HUDEP-2 (cell line): Measurements from ENCODE around the gene STRC.
"Not testable (repeated sequence)": the region's sequence is repeated elsewhere in the genome, so short reads cannot be mapped to it uniquely, and the experiment has no call there.

Experiments used
- DNase-seq, 76 experiments: peaks; one replicate each; lab custom pipeline; 2025; ENCODE audit not compliant: unreplicated experiment in 76 of 76; lab: John Stamatoyannopoulos, UW

Gene STRC

DNA sequence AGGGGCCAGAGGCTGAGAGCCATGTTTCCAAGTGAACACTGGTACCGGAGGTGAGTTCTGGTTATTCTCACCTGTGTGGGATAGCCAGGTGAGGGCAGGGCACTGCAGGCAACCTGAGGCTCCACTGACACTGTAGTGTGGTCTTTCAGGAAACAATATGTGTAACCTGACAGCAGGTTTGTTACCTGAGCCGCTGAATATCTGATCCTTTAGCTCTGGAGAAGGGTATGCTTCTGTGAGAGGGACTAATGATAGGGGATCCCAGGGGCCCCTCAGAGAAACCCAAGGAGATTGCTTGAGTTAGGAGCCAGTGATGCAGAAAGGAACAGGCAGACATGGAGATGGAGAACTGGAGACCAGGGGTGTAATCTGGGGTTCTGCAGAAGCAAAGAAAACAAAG lies at the start of gene STRC:
Gene STRC, minus strand, starts transcription at position 101 of the 400 bp plus-strand sequence. Its CDS starts 78 bp downstream, at position 23.
- not testable (repeated sequence) for DNase-seq

DNA sequence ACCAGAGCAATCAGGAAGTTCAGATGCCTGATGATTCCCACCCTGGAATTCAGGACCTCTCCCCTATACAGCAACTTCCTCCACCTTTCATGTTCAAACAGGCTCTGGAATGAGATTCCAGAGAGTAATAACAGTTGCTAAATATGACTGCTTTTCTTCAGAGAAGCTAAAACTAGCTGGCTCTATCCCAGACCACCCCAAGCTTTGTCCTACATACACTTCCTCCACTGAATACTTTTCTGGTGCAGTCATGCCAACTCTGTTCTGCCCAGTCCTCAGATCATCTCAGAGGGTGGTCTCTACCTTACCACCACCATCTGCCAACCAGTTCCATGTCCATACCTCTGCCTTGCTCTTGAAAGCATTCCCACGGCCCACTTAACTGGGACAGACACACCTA lies 47.6 kb upstream of the STRC start:
- DNase-seq, result not testable (repeated sequence)

DNA sequence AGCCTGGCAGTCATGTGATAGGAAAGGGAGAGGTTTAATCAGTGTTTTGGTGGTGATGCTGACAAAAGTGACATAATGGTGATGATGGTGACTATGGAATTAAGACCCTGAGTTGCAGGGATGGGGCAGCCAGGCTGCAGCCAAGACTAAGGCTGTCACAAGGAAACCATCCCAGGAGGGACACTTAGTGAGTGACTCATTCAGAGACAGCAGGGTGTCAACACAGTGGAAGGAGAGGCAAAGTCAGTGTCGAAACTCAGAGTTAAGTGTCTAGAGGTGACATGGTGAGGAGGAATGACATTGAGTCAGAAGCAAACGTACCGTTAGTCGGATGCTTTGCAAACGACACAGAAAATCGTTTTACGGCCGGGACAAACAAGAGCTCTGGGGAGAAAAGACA lies 44.7 kb upstream of the STRC start:
- DNase-seq, result not testable (repeated sequence)

DNA sequence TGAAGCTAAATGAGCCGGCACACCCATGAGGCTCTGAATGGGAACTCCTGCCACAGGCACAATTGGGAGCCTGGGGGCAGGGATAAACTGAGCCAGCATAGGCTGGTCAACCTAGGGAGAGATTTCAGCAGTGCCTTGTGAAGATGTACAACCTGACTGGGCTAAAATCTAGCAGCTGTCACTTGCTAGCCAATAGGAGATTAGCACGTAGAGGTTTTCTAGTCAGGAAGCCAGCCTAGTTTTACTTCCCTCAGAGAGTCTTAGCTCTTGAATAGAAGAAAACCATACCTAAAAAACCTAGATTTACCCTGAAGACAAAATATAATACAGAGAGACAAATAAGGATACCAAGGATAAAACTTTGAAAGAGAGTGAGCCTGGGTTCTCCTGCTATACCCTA lies 43.7 kb upstream of the STRC start:
- not testable (repeated sequence) for DNase-seq

DNA sequence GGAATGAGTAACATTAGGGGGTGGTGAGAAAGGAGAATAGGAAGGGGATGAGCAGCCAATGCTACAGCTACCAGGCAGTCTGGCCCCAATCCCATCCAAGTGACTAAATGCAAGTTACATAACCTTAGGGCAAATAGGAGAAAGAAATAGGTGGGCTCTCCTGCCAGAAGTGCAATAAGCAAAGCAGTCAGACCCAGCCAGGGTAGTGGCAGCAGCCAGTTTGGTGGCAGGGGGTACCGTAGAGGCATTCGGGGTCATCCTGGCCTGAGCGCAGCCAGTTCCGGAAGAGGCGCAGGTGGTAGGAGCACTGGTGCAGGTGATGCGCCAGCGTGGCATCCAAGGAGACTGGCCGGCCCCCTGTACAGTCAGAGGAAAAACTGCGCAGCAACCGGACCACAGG lies 41.1 kb upstream of the STRC start:
- not testable (repeated sequence) for DNase-seq

DNA sequence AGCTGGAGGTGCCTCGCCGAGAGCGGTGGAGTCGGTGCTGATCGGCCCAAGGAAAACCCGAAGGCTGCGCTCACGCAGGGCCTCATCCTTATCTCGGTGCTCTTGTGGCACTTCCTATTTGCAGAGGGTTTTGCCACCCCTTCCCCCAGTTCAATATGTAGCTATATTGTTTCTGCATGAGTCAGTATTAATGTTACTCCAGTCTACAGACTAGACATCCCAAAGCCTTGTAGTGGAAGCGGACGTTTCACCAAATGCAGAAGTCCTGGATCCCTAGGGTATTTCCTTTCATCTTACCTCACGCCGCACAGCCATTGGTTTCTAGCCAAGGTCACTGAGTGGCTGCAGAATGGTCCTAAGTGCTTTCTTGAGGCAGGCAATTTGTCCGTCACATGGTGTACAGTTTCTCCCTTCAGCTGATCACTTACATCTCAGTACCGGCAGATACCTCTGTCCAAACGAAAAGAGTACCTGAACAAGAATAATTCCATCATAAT lies 30.9 kb upstream of the STRC start:
- DNase-seq, result not testable (repeated sequence)

DNA sequence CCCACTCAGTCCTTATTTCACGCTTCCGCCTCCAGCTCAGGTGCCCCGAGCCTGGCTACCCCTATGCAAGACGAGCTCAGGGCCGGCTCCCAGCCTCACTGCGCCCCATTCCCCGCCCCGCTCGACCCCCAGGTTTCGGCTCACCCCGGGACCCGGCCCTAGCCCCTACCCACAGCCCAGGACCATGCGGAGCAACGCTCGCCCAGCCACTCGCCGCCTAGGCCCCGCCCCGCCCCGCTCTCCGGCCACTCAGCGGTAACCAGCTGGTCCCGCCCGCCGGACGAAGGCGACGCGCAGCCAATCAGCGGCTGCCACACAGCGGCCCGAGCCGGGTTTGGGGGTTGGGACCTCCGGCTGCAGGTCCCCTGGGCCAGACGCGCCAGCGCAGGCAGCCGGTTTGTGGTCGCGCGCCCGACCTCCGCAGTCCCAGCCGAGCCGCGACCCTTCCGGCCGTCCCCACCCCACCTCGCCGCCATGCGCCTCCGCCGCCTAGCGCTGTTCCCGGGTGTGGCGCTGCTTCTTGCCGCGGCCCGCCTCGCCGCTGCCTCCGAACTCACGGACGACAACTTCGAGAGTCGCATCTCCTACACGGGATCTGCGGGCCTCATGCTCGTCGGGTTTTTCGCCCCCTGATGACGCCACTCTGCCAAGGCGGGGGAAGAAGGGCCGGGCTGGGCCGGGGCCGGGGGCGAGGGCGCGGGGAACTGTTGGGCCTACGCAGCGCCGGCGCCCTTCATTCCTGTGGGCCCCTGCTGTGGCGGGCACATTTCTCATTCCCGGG lies 30.2 kb upstream of the STRC start, which contains the start of gene CATSPER2:
Gene CATSPER2, minus strand, starts transcription at position 196 of the 781 bp plus-strand sequence. CDS start 783 bp downstream, outside the sequence.
- no peak for DNase-seq

DNA sequence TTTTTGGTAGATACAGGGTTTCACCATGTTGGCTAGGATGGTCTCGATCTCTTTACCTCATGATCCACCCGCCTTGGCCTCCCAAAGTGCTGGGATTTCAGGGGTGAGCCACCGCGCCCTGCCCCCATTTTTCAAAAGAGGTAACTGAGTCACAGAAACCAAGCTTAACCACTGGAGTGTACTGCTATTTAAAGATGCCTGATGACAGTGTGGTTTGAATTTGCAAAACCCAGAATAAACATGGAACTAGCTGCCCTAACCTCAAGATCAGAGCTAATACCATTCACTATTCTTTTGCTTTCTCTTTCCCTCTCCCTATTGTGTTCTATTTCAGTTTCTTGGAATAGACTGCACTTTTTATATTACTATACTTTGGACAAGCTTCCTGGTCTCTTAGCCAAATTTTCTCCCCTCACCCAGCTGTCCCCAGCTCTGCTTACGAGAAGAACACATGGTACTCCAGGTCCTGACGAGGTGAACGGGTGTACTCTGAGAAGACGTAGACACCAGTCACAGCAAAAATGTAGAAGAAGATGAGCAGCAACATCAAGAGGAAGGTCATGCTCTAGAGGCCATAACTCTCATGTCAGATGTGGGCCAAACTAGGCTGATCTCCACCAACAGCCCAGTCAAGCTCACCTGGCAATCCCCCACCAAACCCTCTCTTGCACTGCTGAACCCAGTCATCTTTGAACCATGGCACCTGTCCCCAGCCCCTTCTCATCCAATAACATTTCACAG lies 20.0 kb upstream of the STRC start:
- DNase-seq, result not testable (repeated sequence)

DNA sequence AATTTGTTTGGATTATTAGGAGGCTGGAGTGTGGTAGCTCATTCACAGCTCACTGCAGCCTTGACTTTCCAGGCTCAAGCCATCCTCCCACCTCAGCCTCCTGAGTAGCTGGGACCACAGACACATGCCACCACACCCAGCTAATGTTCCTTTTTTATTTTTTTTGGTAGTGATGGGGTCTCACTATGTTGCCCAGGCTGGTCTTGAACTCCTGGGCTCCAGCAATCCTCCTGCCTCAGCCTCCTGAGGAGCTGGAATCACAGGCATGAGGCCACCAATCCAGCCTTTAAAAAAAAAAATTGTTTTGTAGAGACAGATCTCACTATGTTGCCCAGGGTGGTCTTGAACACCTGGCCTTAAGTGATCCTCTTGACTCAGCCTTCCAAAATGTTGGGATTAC lies 8.3 kb upstream of the STRC start:
- DNase-seq, result not testable (repeated sequence)

DNA sequence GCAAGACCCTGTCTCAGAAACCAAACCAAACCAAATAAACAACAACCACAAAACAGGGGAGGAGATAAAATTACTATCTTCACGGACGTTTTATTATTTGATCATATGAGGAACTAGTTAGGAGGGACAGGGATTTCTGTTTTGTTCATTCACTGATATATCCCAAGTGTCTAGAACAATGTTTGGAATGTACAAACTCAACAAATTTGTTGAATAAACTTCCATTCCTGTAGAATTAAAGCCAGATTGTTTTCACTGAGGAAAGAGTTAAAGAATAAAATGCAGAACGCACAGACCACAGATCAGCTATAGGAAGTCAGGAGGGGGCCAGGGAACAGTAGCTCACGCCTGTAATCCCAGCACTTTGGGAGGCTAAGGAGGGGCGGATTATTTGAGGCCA lies 6.5 kb upstream of the STRC start:
- no peak for DNase-seq

DNA sequence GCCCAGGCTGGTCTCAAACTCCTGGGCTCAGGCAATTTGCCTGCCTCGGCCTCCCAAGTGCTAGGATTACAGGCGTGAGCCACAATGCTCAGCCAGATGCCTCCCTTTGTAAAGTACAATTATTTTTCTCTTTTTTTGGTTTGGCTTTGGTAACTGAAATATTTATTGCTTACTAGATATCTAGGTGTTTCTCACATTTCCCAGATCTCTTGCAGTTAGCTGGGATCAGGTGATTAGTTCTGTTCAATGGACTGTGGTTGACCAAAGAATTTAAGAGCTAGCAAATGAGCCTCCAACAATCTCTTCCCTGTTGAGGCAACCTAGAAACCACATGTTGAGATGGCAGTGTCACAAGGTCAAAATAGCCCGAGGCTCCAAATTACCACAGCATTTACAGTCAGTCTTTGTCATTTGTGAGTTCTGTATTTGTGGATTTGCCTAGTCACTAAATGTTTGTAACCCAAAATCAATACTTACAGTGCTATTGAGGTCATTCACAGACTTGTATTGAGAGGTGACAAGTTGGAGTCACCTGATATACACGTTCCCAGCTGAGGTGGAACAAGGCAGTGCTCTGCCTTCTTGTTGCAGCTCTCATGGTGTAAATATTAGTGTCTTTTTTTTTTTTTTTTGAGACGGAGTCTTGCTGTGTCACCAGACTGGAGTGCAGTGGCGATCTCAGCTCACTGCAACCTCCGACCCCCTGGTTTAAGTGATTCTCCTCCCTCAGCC lies 3.6 kb upstream of the STRC start:
- not testable (repeated sequence) for DNase-seq

DNA sequence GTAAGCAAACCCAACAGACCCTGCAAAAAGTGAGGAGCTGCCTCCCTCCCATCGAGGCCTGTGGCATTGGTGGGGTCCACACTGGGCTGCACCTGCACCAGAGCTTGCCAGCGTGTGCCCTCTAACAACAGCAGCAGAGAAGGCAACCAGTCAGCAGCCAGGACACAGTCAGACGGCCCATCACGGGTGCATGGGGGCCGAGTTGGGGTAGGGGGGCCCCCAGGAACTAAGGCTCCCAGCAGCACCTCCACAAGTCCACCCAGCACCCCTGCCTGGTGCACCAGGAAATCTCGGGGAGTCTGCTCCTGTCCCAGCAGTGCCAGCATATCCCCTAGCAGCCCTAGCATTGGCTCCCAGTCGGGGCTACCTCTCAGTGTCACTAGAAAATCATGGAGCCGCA lies 850 bp downstream of the STRC start:
- not testable (repeated sequence) for DNase-seq

DNA sequence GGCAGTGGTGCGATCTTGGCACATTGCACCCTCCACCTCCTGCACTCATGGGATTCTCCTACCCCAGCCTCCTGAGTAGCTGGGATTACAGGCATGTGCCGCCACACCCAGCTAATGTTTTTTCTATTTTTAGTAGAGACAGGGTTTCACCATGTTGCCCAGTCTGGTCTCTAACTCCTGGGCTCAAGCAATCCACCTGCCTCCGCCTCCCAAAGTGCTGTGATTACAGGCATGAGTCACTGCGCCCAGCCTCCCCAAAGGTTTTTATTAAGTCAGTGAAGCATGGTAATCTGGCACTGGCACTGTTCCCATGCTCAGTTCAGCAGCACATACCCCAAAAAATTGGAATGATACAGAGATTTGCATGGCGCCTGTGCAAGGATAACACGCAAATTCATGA lies 16.4 kb downstream of the STRC start:
- DNase-seq, result not testable (repeated sequence)

DNA sequence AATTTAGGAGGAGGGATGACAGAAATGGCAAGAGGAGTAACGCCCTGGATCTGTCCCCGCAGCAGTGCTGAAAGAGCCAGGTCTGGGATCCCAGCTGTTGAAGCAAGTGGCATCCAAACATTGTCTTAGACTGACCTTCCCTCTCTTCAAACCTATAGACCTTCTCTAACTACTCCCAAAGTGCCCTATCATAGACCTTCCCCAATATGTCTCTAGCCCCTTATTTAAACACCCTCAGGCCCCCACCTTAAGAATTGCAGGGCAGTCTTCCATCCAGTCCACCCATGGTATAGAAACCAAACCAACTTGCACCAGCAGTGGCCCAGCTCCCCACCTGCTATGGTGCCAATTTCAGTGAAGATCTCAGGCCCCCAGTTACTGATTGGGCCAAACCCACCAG lies 18.4 kb downstream of the STRC start:
- not testable (repeated sequence) for DNase-seq

DNA sequence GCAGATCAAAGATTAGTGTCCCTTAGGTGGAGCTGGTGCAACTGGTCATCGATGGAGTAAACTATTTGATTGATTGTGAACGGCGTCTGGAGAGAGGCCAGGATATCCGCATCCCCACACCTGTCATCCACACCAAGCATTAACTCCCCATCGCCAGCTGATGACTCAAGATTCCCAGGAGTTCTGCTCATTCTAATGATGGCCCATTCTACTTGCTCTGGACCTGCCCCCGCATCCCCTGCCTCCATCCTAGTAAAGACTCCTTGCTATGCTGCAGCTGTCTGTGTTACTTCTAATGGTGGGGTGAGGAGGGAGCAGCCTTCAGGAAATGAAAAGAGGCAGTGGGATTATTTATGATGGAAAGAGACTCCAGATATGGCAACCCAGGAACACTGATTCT lies 19.5 kb downstream of the STRC start:
- not testable (repeated sequence) for DNase-seq

DNA sequence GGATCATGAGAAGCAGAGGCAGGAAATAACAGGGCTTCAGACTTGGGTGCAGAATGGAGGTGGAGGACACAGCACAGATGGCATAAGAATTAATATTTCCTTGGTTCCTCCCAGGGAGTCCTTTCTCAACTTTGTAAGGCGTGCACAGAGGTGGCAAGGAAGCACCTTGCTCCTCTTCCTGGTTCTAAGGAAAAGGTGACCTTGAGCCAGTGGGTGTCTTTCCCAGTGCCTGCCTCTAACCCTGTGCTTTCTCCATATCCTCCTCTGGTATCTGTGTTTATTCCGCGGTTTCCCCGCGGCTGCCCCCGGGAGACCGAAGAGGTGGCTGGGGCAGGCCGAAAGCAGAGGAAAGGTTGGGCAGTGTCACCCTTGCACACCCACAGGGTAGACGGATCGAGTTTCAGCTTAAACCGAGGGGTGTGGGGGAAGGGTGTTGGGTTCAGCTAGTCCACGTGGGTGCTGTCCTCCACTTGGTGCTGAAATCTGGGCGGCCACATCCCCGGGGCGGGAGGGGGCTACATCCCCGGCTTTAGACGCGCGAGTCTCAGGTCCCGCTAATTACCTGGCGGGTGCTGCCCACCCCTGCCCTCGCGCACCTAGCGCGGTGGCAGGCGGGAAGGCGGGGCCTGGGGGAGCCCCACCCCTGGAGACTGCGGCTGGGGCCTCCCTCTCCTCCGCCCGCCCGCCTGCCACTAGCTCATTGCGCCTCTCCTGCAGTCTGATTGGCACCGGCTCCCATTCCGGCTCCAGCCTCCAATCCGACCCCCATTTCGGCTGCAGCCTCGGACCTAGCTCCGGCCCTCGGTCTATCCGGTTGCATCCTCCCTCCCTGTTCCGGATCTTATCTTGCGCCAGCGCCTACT lies 25.0 kb downstream of the STRC start, which contains the start of gene CKMT1B:
Gene CKMT1B, plus strand, starts transcription at position 700 of the 863 bp plus-strand sequence. CDS start 192 bp downstream, outside the sequence.
- DNase-seq, result not testable (repeated sequence)

DNA sequence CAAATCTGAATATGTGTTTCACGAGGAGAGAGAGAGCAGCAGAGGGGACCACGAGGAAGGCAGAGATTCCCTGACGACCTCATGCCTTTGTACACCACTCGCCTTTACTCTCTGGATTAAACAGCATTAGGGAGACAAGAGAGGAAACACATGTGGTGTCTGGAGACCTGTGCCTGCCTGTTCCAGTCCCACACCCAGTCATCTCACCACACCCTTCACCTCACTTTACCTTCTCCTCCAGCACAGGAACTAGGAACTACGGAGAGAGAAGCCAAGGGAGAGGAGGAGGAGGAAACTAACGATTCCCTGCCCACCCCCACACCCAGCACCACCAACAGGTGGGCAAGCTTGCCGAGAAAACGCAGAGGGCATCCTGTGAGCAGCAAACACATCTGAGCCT lies 25.8 kb downstream of the STRC start:
- not testable (repeated sequence) for DNase-seq

DNA sequence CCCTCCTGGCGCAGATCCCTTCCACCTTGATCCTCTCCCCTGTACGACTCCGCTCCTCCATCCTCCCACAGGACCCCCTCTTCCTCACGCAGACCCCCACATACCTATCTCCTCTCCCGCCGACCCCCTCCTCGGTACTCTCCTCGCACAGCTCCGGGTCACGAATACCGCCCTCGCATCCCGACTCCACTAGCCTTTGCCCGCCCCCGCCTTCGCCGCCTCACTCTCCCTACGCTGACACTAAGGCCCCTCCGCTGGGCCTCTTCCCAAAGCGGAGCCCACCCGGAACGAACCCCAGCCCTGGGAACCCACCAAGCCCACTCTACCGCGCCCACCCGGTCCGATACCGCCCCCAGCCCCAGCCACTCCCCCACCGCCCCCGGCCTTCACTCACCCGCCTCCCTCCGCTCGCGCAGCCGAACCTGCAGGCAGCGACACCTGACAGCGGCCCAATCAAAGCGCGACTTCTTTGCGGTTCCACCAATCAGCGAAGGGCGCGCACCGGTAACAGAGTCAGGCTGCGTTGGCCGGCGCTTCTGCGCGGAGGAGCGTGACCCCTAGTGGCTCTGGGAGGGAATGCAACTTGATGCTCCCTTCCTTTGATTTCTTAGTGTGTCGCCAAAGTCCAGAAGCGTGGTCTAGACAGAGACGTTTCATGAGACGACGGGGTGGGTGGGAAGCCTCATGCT lies 28.7 kb downstream of the STRC start, which contains the start of gene PPIP5K1:
Gene PPIP5K1, minus strand, starts transcription at position 431 of the 689 bp plus-strand sequence. CDS start 5,704 bp downstream, outside the sequence.
- not testable (repeated sequence) for DNase-seq

DNA sequence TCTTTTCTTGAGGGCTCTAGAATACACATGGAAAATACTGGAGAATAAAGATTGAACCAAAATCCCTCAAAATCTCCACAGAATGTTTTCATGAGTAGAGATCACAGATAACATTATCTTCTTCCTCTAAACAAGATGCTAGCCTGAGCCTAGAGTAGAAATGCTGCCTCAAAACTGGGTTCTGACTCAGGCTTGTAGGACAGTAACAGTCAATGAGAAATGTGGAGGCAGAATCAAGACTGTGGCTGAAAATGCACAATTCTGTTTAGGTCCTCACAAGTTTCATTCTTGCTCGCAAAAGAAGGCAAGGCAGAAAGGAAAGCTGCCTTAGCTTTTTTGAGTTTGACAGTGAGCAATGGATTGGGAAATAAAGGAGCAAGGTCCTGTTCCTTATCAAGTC lies 44.0 kb downstream of the STRC start:
- DNase-seq, result not testable (repeated sequence)
